ENCODE measurements around the gene TMPRSS11A. TPM values are rescaled to one million over a fixed set of nuclear protein-coding genes. Genes with fewer than 3 reads are reported as not detected.

The TMPRSS11A gene
- total and polyA plus RNA-seq, 2 of the 8 experiments (the other 6 are each of a cell fraction or from before 2014, with no cell fraction given), result not detected

DNA sequence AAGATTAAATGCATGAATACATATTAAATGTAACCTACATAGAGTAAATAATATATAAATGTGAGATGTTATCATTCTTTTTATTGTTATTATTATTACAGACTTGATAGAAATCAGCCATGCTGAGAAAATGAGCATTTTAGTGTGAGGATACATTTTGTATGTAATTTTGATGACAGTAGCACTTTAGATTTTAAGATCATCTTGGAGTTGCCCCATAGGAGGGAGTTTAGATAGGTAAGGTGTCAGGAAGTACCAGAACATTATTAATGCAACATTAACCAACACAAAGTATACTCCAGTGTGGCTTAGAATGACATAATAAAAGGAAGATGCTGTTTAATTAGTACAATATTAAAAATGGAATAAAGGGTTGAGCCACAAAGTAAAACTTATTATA is 8.4 kb downstream of the TMPRSS11A start (continued):
- TF ChIP-seq HDAC6 (IDR thresholded peaks at IDR 0.05; ENCODE audit: low read depth, low read length) (no peak), SP1 (IDR thresholded peaks at IDR 0.05; ENCODE audit: low read depth, low read length) (no peak), SIRT6 (IDR thresholded peaks at IDR 0.05; ENCODE audit: low read length) (no peak)
- TF ChIP-seq, protein P1, sequence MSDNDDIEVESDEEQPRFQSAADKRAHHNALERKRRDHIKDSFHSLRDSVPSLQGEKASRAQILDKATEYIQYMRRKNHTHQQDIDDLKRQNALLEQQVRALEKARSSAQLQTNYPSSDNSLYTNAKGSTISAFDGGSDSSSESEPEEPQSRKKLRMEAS (IDR thresholded peaks at IDR 0.05), result no peak
- TF ChIP-seq, protein P2, sequence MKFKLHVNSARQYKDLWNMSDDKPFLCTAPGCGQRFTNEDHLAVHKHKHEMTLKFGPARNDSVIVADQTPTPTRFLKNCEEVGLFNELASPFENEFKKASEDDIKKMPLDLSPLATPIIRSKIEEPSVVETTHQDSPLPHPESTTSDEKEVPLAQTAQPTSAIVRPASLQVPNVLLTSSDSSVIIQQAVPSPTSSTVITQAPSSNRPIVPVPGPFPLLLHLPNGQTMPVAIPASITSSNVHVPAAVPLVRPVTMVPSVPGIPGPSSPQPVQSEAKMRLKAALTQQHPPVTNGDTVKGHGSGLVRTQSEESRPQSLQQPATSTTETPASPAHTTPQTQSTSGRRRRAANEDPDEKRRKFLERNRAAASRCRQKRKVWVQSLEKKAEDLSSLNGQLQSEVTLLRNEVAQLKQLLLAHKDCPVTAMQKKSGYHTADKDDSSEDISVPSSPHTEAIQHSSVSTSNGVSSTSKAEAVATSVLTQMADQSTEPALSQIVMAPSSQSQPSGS (IDR thresholded peaks at IDR 0.05; ENCODE audit: low read length), result no peak

Measured in H1 (cell line).